Epidermal melanocyte (primary cell): Measurements from ENCODE around the gene CATSPER1.
"Not testable (repeated sequence)": the region's sequence is repeated elsewhere in the genome, so short reads cannot be mapped to it uniquely, and the experiment has no call there.

Source experiments
- DNase-seq: peaks from one replicate; pipeline ENCODE4 v3.0.0; 2011; ENCODE audit warnings: low spot score; ENCODE audit not compliant: insufficient read length

Gene CATSPER1

GRCh38 chr11:66020618-66021357 lies 5.5 kb downstream of the CATSPER1 start:
- peak; percentile 50 for DNase-seq

- no peak for DNase-seq
These were observed 6.1 kb downstream of the CATSPER1 start for GRCh38 chr11:66020212-66020611.

GRCh38 chr11:66017321-66017720 lies 9.0 kb downstream of the CATSPER1 start:
- DNase-seq, result no peak

GRCh38 chr11:66016793-66017177 lies 9.5 kb downstream of the CATSPER1 start:
- no peak for DNase-seq

- no peak for DNase-seq
These were observed 10.1 kb downstream of the CATSPER1 start for GRCh38 chr11:66015936-66016792.

GRCh38 chr11:66015454-66015881 lies 10.8 kb downstream of the CATSPER1 start:
- no peak for DNase-seq

- DNase-seq, result no peak
These were observed 11.3 kb downstream of the CATSPER1 start for GRCh38 chr11:66014804-66015453.

GRCh38 chr11:66013762-66014100 lies 12.5 kb downstream of the CATSPER1 start:
- DNase-seq, result no peak

GRCh38 chr11:66012946-66013761 lies 13.1 kb downstream of the CATSPER1 start:
- no peak for DNase-seq

- no peak for DNase-seq
These were observed 13.8 kb downstream of the CATSPER1 start for GRCh38 chr11:66012371-66012945.

- no peak for DNase-seq
These were observed 14.4 kb downstream of the CATSPER1 start, which contains the start of gene CST6 for GRCh38 chr11:66011785-66012303. Gene CST6, plus strand, starts transcription at chr11:66012008. Its CDS starts 37 bp downstream, at chr11:66012045.

- no peak for DNase-seq
These were observed 15.0 kb downstream of the CATSPER1 start for GRCh38 chr11:66011239-66011784.

- not testable (repeated sequence) for DNase-seq
These were observed 16.2 kb downstream of the CATSPER1 start for GRCh38 chr11:66010036-66010435.

- DNase-seq, result no peak
These were observed 17.7 kb downstream of the CATSPER1 start for GRCh38 chr11:66008468-66009101.

GRCh38 chr11:66008095-66008467 lies 18.2 kb downstream of the CATSPER1 start:
- no peak for DNase-seq

- no peak for DNase-seq
These were observed 19.1 kb downstream of the CATSPER1 start for GRCh38 chr11:66007201-66007634.

- no peak for DNase-seq
These were observed 19.4 kb downstream of the CATSPER1 start for GRCh38 chr11:66006891-66007176.

GRCh38 chr11:66006134-66006890 lies 20.0 kb downstream of the CATSPER1 start:
- DNase-seq, result no peak

- no peak for DNase-seq
These were observed 22.1 kb downstream of the CATSPER1 start for GRCh38 chr11:66004186-66004585.
